Measurements from ENCODE around the gene FHOD1.

- TF ChIP-seq CTCF (IDR thresholded peaks at IDR 0.05; ENCODE audit: insufficient read depth, low read length) (no peak), SPI1 (IDR thresholded peaks at IDR 0.05; ENCODE audit: borderline replicate concordance, low read depth) (no peak)
These were observed 49.6 kb downstream of the FHOD1 start for GRCh38 chr16:67197704-67198103.

Data from HL-60 (cell line).